ENCODE measurements around the gene FOXS1. TPM values are rescaled to one million over a fixed set of nuclear protein-coding genes. Genes with fewer than 3 reads are reported as not detected.
"Not testable (repeated sequence)": the region's sequence is repeated elsewhere in the genome, so short reads cannot be mapped to it uniquely, and the experiment has no call there.

The FOXS1 gene
- total RNA-seq, 1 donor from 2014 or later, result 1.4 TPM

- no peak for DNase-seq
Observed at GRCh38 chr20:31821427-31821826, 24.0 kb downstream of the FOXS1 start.

- DNase-seq, result no peak
Observed at GRCh38 chr20:31820228-31820627, 25.2 kb downstream of the FOXS1 start.

GRCh38 chr20:31819083-31819784 is 26.2 kb downstream of the FOXS1 start, which contains the start of gene MYLK2:
Gene MYLK2 (plus strand): TSS chr20:31819356. CDS start chr20:31819581, 225 bp downstream.
- DNase-seq, result no peak

GRCh38 chr20:31818376-31818908 is 27.0 kb downstream of the FOXS1 start:
- no peak for DNase-seq

- DNase-seq, result no peak
Observed at GRCh38 chr20:31817461-31817860, 27.9 kb downstream of the FOXS1 start.

GRCh38 chr20:31816221-31816620 is 29.2 kb downstream of the FOXS1 start:
- DNase-seq, result no peak

- no peak for DNase-seq
Observed at GRCh38 chr20:31815408-31816188, 29.8 kb downstream of the FOXS1 start.

- not testable (repeated sequence) for DNase-seq
Observed at GRCh38 chr20:31814142-31814541, 31.3 kb downstream of the FOXS1 start.

- DNase-seq, result no peak
Observed at GRCh38 chr20:31813611-31814010, 31.8 kb downstream of the FOXS1 start.

- DNase-seq, result peak; percentile 18
Observed at GRCh38 chr20:31811796-31812728, 33.3 kb downstream of the FOXS1 start.

GRCh38 chr20:31811198-31811597 is 34.2 kb downstream of the FOXS1 start:
- DNase-seq, result no peak

GRCh38 chr20:31809661-31810060 is 35.7 kb downstream of the FOXS1 start:
- no peak for DNase-seq

- no peak for DNase-seq
Observed at GRCh38 chr20:31808481-31808880, 36.9 kb downstream of the FOXS1 start.

- DNase-seq, result no peak
Observed at GRCh38 chr20:31806564-31807355, 38.6 kb downstream of the FOXS1 start.

- DNase-seq, result no peak
Observed at GRCh38 chr20:31803552-31804291, 41.7 kb downstream of the FOXS1 start.

- DNase-seq, result no peak
Observed at GRCh38 chr20:31801508-31801907, 43.9 kb downstream of the FOXS1 start.

- DNase-seq, result no peak
Observed at GRCh38 chr20:31797364-31797763, 48.0 kb downstream of the FOXS1 start.

Measured in skin of body (tissue), 2 donors.